Upper lobe of left lung (tissue), 6 donors: ENCODE results near the gene CCT4. TPM values are rescaled to one million over a fixed set of nuclear protein-coding genes. Genes with fewer than 3 reads are reported as not detected.
"Not testable (repeated sequence)": the region's sequence is repeated elsewhere in the genome, so short reads cannot be mapped to it uniquely, and the experiment has no call there.

Experiments used
- ATAC-seq, 2 donors: fragments of 200-7000 bp; cut with Tn5 transposase; one replicate each; pipeline ENCODE4 v1.9.1; 2022; ENCODE audit warnings: mild to moderate bottlenecking in 2 of 2, moderate library complexity in 2 of 2; ENCODE audit not compliant: low FRiP score in 2 of 2
- DNase-seq, 2 donors: peaks; one replicate each; pipeline ENCODE4 v3.0.0-alpha.2; 2019 to 2020
- H3K27ac ChIP-seq, 4 donors: fragments of 200-600 bp; sonication (generic); one replicate each; pipeline ENCODE4 v1.5.1; 2016 to 2019
- H3K27me3 ChIP-seq, 4 donors: fragments of 200-600 bp; sonication (generic); one replicate each; pipeline ENCODE4 v1.5.1; 2017 to 2019
- H3K36me3 ChIP-seq, 4 donors: fragments of 200-600 bp; sonication (generic); one replicate each; pipeline ENCODE4 v1.5.1; 2016 to 2019
- H3K4me1 ChIP-seq, 4 donors: fragments of 200-600 bp; sonication (generic); one replicate each; pipeline ENCODE4 v1.5.1; 2018 to 2019
- H3K4me3 ChIP-seq, 4 donors: fragments of 200-600 bp; sonication (generic); one replicate each; pipeline ENCODE4 v1.5.1; 2017 to 2019; ENCODE audit warnings: mild to moderate bottlenecking in 2 of 4, moderate library complexity in 1 of 4
- H3K9me3 ChIP-seq, 4 donors: fragments of 200-600 bp; sonication (generic); one replicate each; pipeline ENCODE4 v1.5.1; 2018 to 2019
- EP300 ChIP-seq, 4 donors: sonication (generic); formaldehyde crosslinking; IDR thresholded peaks; one replicate each; pipeline ENCODE4 v1.5.1; 2017; ENCODE audit warnings: antibody characterized with exemption in 4 of 4, control low read depth in 2 of 4
- POLR2A ChIP-seq, 4 donors: fragments of 450-650 bp; IDR thresholded peaks; one replicate each; pipeline ENCODE4 v1.5.1; 2016 to 2017; ENCODE audit warnings: antibody characterized with exemption in 4 of 4, mild to moderate bottlenecking in 2 of 4
- POLR2AphosphoS5 ChIP-seq, 2 donors: sonication (generic); formaldehyde crosslinking; IDR thresholded peaks; one replicate each; pipeline ENCODE4 v1.5.1; 2017; ENCODE audit warnings: antibody characterized with exemption in 2 of 2
- WGBS, 2 donors: methylation state at CpG; one replicate each; pipeline ENCODE4 v1.1.5; 2017 to 2018; 5-methylcytosine and 5-hydroxymethylcytosine counted together
- total RNA-seq, 6 donors: library from RNA; depleted of rRNA in 4 of 6; stranded (reverse); fragments of >200 nt in 4 of 6; gene quantifications; one replicate each; pipeline versions ENCODE4 v1.1.0 to v1.2.1, GENCODE V29; 2016 to 2021
- TF ChIP-seq, protein P1 (sequence below), 6 experiments: fragments of 450-650 bp in 4 of 6; fragments of 200-600 bp in 2 of 6; sonication (generic) in 2 of 6; IDR thresholded peaks; one replicate each; pipeline ENCODE4 v1.5.1; 2016 to 2019; ENCODE audit warnings: antibody characterized with exemption in 6 of 6
- donor health status: DM: no; HTN: no; CAD: no; lungs with moderate emphysema.
- donor health status: DM: no; HTN: yes; CAD: no; lungs with severe emphysema.

Gene CCT4
- total RNA-seq, 6 donors from 2014 or later = 27.0 to 92.7 (median 66.8) TPM

DNA sequence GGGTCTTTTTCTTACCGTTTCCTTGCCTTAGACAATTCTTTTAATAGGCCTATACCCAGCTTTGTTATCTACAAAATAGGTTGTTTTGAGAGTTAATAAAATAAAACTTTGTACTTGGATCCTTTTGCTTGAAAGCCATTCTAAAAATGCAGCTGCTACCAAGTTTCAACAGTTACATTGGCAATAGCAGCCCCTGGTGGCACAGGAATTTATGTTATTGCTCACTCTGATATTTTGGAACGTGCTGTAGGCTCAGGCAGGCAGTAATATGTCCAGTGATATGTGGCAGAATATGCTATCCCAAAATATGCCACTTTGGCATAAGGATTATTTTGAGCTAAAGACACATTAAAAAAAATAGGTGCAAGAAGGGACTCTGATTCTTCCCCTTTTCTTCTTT is 10.4 kb upstream of the CCT4 start:
- H3K36me3 ChIP-seq = no peaks in the 10 kb centered on the region
- no peak for DNase-seq
- H3K4me1 ChIP-seq = no peaks in the 10 kb centered on the region
- ATAC-seq = no peak
- H3K9me3 ChIP-seq = no peaks in the 10 kb centered on the region
- TF ChIP-seq EP300 (IDR thresholded peaks at IDR 0.05) (no peak), POLR2AphosphoS5 (IDR thresholded peaks at IDR 0.05) (no peak), POLR2A (IDR thresholded peaks at IDR 0.05) (no peak)
- WGBS, 2 donors = 46 to 49% methylated on average over 2 of the region's 2 CpGs
- H3K27me3 ChIP-seq = no peaks in the 10 kb centered on the region
- no peak overlapping the region for H3K27ac ChIP-seq
- H3K4me3 ChIP-seq = no peak overlapping the region

DNA sequence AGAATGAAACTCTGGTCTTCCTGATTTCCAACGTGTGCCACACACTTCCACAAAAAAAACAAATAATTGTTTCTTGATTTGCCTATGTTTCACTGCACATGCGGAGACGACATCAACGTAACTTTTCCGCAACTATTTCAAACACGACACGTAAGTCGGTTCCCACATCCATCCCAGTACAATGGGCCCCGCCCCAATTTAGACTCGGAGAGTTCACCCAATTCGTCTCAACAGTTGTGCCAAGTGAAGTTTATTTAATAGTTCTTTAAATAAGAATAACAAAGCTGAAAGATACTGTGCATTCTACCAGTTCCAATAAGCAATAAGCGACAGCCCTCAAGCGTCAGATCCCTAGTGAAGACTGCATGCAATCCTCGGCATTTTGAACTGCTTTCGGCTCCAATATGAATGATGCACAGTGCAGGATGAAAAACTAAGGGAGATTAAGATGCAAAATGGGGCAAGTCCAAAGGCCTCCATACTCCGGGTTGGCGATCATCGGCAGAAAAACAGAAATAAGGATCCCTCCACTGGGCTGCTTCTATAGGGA is 664 bp downstream of the CCT4 start:
- peak overlapping the region; percentile 94 to 97 (median 94) for H3K27ac ChIP-seq
- DNase-seq (no peak), ATAC-seq (peak; percentile 20 to 29)
- 0 to 1% methylated on average over 18 of the region's 18 CpGs for WGBS, 2 donors
- peak overlapping the region; percentile 57 to 77 (median 73) for H3K4me3 ChIP-seq
- TF ChIP-seq POLR2AphosphoS5 (IDR thresholded peaks at IDR 0.05) = no peak
- no peak for TF ChIP-seq POLR2A (IDR thresholded peaks at IDR 0.05)
- no peak for TF ChIP-seq EP300 (IDR thresholded peaks at IDR 0.05)
- TF ChIP-seq, protein P1, sequence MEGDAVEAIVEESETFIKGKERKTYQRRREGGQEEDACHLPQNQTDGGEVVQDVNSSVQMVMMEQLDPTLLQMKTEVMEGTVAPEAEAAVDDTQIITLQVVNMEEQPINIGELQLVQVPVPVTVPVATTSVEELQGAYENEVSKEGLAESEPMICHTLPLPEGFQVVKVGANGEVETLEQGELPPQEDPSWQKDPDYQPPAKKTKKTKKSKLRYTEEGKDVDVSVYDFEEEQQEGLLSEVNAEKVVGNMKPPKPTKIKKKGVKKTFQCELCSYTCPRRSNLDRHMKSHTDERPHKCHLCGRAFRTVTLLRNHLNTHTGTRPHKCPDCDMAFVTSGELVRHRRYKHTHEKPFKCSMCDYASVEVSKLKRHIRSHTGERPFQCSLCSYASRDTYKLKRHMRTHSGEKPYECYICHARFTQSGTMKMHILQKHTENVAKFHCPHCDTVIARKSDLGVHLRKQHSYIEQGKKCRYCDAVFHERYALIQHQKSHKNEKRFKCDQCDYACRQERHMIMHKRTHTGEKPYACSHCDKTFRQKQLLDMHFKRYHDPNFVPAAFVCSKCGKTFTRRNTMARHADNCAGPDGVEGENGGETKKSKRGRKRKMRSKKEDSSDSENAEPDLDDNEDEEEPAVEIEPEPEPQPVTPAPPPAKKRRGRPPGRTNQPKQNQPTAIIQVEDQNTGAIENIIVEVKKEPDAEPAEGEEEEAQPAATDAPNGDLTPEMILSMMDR (IDR thresholded peaks at IDR 0.05) = no peak
- H3K36me3 ChIP-seq = peaks cover 8 to 31% (median 16%) of the 10 kb centered on the region in 4 donors
- no peaks in the 10 kb centered on the region for H3K27me3 ChIP-seq
- peaks cover 20 to 29% (median 21%) of the 10 kb centered on the region in 4 donors for H3K4me1 ChIP-seq
- no peaks in the 10 kb centered on the region for H3K9me3 ChIP-seq

DNA sequence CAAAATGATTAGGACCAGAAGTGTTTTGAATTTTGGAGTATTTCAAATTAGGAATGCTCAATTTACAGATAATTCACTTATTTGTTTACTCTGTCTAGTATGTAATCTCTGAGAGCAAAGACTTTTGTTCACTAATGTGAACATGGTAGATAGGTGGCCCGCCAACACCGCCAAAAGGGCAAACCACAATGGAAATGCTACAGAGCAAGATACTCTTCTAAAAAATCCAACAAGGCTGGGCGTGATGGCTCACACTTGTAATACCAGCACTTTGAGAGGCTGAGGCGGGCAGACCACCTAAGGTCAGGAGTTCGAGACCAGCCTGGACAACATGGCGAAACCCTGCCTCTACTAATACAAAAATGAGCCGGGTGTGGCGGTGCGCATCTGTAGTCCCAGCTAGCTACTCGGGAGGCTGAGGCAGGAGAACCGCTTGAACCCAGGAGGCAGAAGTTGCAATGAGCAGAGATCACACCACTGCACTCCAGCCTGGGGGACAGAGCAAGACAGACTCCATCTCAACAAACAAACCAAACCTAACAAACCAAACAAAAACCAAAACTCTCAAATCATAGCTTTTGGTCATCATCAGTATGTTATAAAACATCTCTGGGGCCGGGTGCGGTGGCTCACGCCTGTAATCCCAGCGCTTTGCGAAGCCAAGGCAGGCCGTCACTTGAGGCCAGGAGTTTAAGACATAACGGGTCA is 2.4 kb downstream of the CCT4 start:
- TF ChIP-seq, protein P1 (IDR thresholded peaks at IDR 0.05) = no peak
- no peak for TF ChIP-seq EP300 (IDR thresholded peaks at IDR 0.05)
- no peak for TF ChIP-seq POLR2AphosphoS5 (IDR thresholded peaks at IDR 0.05)
- no peak for TF ChIP-seq POLR2A (IDR thresholded peaks at IDR 0.05)
- Histone ChIP-seq H3K4me3 (peak overlapping the region in 1 of 4 donors; percentile 77), H3K36me3 (peaks cover 21 to 49% (median 29%) of the 10 kb centered on the region in 4 donors), H3K9me3 (no peaks in the 10 kb centered on the region), H3K27me3 (no peaks in the 10 kb centered on the region), H3K4me1 (peaks cover 20 to 29% (median 21%) of the 10 kb centered on the region in 4 donors), H3K27ac (no peak overlapping the region)
- WGBS, 2 donors = 84 to 93% methylated on average over 14 to 15 of the region's 18 CpGs
- no peak for DNase-seq
- no peak for ATAC-seq

DNA sequence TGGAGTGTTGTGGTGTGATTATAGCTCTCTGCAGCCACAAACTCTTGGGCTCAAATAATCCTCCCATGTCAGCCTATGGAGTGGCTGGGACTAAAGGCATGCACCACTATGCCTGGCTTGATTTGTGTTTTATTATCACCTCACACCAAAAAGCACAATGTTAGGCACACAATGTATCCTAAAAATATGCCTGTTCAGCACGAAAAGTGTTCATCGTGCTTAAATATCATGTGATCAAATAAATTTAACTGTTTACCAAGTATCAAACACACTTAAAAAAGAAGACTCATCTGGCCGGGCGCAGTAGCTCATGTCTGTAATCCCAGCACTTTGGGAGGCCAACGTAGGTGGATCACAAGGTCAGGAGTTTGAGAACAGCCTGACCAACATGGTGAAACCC is 5.6 kb downstream of the CCT4 start:
- Histone ChIP-seq H3K27ac (no peak overlapping the region), H3K4me3 (no peak overlapping the region), H3K4me1 (peaks cover 15 to 24% (median 21%) of the 10 kb centered on the region in 4 donors), H3K9me3 (no peaks in the 10 kb centered on the region), H3K27me3 (no peaks in the 10 kb centered on the region), H3K36me3 (peaks cover 43 to 81% (median 57%) of the 10 kb centered on the region in 4 donors)
- TF ChIP-seq, protein P1 (IDR thresholded peaks at IDR 0.05) = no peak
- TF ChIP-seq EP300 (IDR thresholded peaks at IDR 0.05) (no peak), POLR2A (IDR thresholded peaks at IDR 0.05) (no peak), POLR2AphosphoS5 (IDR thresholded peaks at IDR 0.05) (no peak)
- no peak for ATAC-seq
- DNase-seq = no peak
- 94 to 96% methylated on average over 5 of the region's 5 CpGs for WGBS, 2 donors

DNA sequence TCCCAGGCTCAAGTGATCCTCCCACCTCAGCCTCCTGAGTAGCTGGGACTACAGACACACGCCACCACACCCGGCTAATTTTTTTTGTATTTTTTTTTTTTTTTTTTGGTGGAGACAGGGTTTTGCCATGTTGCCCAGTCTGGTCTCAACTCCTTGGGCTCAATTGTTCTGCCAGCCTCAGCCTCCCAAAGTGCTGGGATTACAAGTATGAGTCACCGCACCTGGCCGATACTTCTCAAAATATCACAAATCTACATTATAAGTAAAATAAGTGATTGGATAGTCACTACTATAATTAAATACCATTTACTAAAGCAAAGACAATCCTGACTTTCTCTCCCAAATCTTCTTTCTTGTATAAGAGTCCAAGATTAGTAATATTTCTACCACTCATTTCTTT is 9.1 kb downstream of the CCT4 start:
- not testable (repeated sequence) for H3K4me1 ChIP-seq, H3K27me3 ChIP-seq, ATAC-seq, H3K27ac ChIP-seq, DNase-seq, H3K4me3 ChIP-seq, H3K9me3 ChIP-seq
- H3K36me3 ChIP-seq = peaks cover 65 to 100% (median 85%) of the 10 kb centered on the region in 4 donors
- WGBS, 2 donors = 98 to 99% methylated on average over 4 of the region's 4 CpGs
